ENCODE data around the gene STH. TPM values are rescaled to one million over a fixed set of nuclear protein-coding genes. Genes with fewer than 3 reads are reported as not detected.

The STH gene
- total and polyA plus RNA-seq, 2 experiments from 2014 or later = 0.55 TPM; not detected in 1

DNA sequence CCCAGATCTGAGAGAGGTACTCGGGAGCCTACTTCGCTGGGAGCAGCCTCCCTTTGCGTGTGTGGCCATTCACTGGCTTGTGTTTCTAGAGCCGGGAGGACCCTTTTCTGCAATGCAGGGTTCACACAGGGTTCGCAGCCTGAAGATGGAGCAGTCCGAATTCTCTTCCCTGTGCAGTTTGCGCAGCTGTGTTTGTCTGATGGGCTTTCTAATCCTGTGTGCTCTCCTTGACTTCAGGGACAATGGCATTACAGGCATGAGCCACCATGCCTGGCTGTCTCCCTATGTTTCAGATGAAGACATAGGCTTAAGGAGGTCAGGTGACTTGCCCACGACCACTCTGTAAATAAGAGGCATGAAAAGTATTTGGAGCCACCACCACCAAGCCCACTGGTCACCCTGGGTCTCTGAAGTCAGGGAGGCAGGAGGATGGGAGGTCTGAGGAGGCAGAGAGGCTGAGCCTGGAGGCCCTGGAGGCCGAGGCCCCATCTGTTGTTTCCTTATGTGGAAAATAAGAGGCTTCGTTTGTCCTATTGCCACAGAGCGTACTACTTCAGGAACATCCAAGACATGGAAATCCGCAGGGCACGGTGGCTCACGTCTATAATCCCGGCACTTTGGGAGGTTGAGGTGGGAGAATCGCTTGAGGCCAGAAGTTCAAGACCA, 5.0 kb upstream of the STH start:
- peaks cover 10% of the 10 kb centered on the region for H3K27me3 Mint-ChIP-seq (ENCODE audit: insufficient read depth, low read depth, poor library complexity)
- Histone ChIP-seq H3K36me3 (ENCODE audit: insufficient read depth) (no peaks in the 10 kb centered on the region), H3K4me3 (no peak overlapping the region), H3K27me3 (ENCODE audit: insufficient read depth) (no peaks in the 10 kb centered on the region), H4K20me1 (replicated peaks; ENCODE audit: insufficient read depth) (no peaks in the 10 kb centered on the region), H3F3A (replicated peaks; ENCODE audit: low read depth) (no peaks in the 10 kb centered on the region), H3K9me2 (ENCODE audit: insufficient read depth) (no peaks in the 10 kb centered on the region), H3K79me2 (replicated peaks; ENCODE audit: insufficient read depth) (no peaks in the 10 kb centered on the region), H3K27ac (ENCODE audit: low read depth) (no peak overlapping the region), H2AFZ (no peak overlapping the region), H3K4me1 (ENCODE audit: insufficient read depth) (no peaks in the 10 kb centered on the region; the same call in 1 of the 2 replicates), H3K4me2 (no peak overlapping the region)
- DNase-seq (ENCODE audit: low spot score) (no peak), ATAC-seq (no peak; the same call in 2 of the 3 replicates)
- no peak for TF ChIP-seq NANOG (IDR thresholded peaks at IDR 0.05; ENCODE audit: borderline replicate concordance)
- no peak for TF ChIP-seq EZH2phosphoT487 (IDR thresholded peaks at IDR 0.05; ENCODE audit: unreplicated experiment)
- TF ChIP-seq, protein P1, sequence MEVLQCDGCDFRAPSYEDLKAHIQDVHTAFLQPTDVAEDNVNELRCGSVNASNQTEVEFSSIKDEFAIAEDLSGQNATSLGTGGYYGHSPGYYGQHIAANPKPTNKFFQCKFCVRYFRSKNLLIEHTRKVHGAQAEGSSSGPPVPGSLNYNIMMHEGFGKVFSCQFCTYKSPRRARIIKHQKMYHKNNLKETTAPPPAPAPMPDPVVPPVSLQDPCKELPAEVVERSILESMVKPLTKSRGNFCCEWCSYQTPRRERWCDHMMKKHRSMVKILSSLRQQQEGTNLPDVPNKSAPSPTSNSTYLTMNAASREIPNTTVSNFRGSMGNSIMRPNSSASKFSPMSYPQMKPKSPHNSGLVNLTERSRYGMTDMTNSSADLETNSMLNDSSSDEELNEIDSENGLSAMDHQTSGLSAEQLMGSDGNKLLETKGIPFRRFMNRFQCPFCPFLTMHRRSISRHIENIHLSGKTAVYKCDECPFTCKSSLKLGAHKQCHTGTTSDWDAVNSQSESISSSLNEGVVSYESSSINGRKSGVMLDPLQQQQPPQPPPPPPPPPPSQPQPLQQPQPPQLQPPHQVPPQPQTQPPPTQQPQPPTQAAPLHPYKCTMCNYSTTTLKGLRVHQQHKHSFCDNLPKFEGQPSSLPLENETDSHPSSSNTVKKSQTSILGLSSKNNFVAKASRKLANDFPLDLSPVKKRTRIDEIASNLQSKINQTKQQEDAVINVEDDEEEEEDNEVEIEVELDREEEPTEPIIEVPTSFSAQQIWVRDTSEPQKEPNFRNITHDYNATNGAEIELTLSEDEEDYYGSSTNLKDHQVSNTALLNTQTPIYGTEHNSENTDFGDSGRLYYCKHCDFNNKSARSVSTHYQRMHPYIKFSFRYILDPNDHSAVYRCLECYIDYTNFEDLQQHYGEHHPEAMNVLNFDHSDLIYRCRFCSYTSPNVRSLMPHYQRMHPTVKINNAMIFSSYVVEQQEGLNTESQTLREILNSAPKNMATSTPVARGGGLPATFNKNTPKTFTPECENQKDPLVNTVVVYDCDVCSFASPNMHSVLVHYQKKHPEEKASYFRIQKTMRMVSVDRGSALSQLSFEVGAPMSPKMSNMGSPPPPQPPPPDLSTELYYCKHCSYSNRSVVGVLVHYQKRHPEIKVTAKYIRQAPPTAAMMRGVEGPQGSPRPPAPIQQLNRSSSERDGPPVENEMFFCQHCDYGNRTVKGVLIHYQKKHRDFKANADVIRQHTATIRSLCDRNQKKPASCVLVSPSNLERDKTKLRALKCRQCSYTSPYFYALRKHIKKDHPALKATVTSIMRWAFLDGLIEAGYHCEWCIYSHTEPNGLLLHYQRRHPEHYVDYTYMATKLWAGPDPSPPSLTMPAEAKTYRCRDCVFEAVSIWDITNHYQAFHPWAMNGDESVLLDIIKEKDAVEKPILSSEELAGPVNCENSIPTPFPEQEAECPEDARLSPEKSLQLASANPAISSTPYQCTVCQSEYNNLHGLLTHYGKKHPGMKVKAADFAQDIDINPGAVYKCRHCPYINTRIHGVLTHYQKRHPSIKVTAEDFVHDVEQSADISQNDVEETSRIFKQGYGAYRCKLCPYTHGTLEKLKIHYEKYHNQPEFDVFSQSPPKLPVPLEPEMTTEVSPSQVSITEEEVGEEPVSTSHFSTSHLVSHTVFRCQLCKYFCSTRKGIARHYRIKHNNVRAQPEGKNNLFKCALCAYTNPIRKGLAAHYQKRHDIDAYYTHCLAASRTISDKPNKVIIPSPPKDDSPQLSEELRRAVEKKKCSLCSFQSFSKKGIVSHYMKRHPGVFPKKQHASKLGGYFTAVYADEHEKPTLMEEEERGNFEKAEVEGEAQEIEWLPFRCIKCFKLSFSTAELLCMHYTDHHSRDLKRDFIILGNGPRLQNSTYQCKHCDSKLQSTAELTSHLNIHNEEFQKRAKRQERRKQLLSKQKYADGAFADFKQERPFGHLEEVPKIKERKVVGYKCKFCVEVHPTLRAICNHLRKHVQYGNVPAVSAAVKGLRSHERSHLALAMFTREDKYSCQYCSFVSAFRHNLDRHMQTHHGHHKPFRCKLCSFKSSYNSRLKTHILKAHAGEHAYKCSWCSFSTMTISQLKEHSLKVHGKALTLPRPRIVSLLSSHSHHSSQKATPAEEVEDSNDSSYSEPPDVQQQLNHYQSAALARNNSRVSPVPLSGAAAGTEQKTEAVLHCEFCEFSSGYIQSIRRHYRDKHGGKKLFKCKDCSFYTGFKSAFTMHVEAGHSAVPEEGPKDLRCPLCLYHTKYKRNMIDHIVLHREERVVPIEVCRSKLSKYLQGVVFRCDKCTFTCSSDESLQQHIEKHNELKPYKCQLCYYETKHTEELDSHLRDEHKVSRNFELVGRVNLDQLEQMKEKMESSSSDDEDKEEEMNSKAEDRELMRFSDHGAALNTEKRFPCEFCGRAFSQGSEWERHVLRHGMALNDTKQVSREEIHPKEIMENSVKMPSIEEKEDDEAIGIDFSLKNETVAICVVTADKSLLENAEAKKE (CRISPR knock-in tag; IDR thresholded peaks at IDR 0.05) = no peak
- TF ChIP-seq, protein P2, sequence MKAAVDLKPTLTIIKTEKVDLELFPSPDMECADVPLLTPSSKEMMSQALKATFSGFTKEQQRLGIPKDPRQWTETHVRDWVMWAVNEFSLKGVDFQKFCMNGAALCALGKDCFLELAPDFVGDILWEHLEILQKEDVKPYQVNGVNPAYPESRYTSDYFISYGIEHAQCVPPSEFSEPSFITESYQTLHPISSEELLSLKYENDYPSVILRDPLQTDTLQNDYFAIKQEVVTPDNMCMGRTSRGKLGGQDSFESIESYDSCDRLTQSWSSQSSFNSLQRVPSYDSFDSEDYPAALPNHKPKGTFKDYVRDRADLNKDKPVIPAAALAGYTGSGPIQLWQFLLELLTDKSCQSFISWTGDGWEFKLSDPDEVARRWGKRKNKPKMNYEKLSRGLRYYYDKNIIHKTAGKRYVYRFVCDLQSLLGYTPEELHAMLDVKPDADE (IDR thresholded peaks at IDR 0.05) = no peak
- no peak for TF ChIP-seq ZNF331 (CRISPR knock-in tag; IDR thresholded peaks at IDR 0.05; ENCODE audit: low read depth)
- no peak for TF ChIP-seq JUNB (IDR thresholded peaks at IDR 0.05; ENCODE audit: unreplicated experiment)
- TF ChIP-seq, protein P3, sequence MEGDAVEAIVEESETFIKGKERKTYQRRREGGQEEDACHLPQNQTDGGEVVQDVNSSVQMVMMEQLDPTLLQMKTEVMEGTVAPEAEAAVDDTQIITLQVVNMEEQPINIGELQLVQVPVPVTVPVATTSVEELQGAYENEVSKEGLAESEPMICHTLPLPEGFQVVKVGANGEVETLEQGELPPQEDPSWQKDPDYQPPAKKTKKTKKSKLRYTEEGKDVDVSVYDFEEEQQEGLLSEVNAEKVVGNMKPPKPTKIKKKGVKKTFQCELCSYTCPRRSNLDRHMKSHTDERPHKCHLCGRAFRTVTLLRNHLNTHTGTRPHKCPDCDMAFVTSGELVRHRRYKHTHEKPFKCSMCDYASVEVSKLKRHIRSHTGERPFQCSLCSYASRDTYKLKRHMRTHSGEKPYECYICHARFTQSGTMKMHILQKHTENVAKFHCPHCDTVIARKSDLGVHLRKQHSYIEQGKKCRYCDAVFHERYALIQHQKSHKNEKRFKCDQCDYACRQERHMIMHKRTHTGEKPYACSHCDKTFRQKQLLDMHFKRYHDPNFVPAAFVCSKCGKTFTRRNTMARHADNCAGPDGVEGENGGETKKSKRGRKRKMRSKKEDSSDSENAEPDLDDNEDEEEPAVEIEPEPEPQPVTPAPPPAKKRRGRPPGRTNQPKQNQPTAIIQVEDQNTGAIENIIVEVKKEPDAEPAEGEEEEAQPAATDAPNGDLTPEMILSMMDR (conservative IDR thresholded peaks at IDR 0.05; ENCODE audit: low read depth in 2 of 2) = no peak
- no peak for TF ChIP-seq ZNF114 (CRISPR knock-in tag; IDR thresholded peaks at IDR 0.05)
- TF ChIP-seq, protein P4, sequence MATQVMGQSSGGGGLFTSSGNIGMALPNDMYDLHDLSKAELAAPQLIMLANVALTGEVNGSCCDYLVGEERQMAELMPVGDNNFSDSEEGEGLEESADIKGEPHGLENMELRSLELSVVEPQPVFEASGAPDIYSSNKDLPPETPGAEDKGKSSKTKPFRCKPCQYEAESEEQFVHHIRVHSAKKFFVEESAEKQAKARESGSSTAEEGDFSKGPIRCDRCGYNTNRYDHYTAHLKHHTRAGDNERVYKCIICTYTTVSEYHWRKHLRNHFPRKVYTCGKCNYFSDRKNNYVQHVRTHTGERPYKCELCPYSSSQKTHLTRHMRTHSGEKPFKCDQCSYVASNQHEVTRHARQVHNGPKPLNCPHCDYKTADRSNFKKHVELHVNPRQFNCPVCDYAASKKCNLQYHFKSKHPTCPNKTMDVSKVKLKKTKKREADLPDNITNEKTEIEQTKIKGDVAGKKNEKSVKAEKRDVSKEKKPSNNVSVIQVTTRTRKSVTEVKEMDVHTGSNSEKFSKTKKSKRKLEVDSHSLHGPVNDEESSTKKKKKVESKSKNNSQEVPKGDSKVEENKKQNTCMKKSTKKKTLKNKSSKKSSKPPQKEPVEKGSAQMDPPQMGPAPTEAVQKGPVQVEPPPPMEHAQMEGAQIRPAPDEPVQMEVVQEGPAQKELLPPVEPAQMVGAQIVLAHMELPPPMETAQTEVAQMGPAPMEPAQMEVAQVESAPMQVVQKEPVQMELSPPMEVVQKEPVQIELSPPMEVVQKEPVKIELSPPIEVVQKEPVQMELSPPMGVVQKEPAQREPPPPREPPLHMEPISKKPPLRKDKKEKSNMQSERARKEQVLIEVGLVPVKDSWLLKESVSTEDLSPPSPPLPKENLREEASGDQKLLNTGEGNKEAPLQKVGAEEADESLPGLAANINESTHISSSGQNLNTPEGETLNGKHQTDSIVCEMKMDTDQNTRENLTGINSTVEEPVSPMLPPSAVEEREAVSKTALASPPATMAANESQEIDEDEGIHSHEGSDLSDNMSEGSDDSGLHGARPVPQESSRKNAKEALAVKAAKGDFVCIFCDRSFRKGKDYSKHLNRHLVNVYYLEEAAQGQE (IDR thresholded peaks at IDR 0.05; ENCODE audit: unreplicated experiment) = no peak
- TF ChIP-seq CREB1 (CRISPR knock-in tag; IDR thresholded peaks at IDR 0.05; ENCODE audit: low read depth) = no peak
- TF ChIP-seq POLR2AphosphoS5 (IDR thresholded peaks at IDR 0.05; ENCODE audit: low read depth) = no peak
- TF ChIP-seq STAT1 (IDR thresholded peaks at IDR 0.05; ENCODE audit: unreplicated experiment) = no peak
- no peak for TF ChIP-seq EZH2 (IDR thresholded peaks at IDR 0.05; ENCODE audit: low read depth, unreplicated experiment)
- H3K36me3 Mint-ChIP-seq (ENCODE audit: low read depth) = no peaks in the 10 kb centered on the region
- no peaks in the 10 kb centered on the region; the same call in 2 of the 3 replicates for H3K9me3 Mint-ChIP-seq
- peaks cover 5% of the 10 kb centered on the region for H3K4me1 Mint-ChIP-seq
- H3K27ac Mint-ChIP-seq = no peak overlapping the region
- no peak overlapping the region for H3K4me3 Mint-ChIP-seq

All from GM23338 (cell line).